ENCODE data around the gene FAM83G. TPM values are rescaled to one million over a fixed set of nuclear protein-coding genes. Genes with fewer than 3 reads are reported as not detected.

FAM83G gene
- total and polyA plus RNA-seq, 2 donors (not counting 3 experiments of a cell fraction or from before 2014, with no cell fraction given) = 7.0 to 10.9 TPM

DNA sequence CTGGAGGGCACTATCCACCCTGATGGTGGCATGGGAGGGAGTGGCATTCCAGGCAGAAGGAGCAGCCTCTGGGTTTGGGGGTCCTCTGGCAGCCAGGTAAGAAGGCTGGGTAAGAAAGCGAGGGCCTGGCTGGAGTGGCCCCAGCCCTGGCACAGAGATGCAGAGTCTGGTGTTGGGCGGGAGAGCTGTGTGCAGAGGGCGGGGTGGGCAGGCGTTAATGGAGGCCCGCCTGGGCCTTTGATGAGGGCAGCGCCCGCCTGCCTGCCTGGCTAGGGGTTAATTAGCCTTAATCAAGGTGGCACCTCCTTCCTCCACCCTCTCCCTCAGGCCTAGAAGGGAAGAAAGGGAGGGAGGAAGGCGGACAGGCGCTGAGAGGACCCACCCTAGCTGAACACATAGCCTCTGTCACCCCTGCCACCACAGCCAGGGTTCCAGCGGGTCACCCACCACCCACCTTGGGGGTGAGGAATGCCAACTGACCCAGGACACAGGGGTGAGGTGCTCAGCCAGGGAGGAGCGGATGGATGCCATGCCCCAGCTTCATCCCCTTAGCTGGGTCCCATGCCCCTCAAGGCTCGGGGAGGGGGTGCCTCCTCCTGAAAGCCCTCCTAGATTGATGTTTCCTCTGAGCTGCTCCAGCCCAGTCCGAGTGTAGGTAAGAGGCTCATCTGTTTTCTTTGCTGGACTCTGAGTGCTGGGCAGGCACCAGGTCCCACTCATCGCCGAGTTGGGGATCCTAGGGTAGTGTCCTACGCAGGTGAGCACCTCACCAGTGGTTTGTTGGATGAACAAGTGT lies 13.4 kb upstream of the FAM83G start:
- dilution Hi-C loops (cut with MboI; ENCODE audit: extremely low pct_ligation_motif_present, low sequenced_read_pairs) = no loop called here
- BruUV-seq (replicated peaks) = no TSS peak
- Histone ChIP-seq H3K4me1 (ENCODE audit: control insufficient read depth, extremely low read depth, insufficient read depth, low read length) (no peaks in the 10 kb centered on the region), H3K4me3 (replicated peaks in 1 of 3; ENCODE audit: insufficient read depth in 1 of 3, low read depth in 1 of 3, low read length in 3 of 3) (no peak overlapping the region), H3K36me3 (ENCODE audit: control insufficient read depth in 2 of 2, extremely low read depth in 1 of 2, insufficient read depth in 2 of 2, low read length in 2 of 2) (peaks cover 0 to 7% of the 10 kb centered on the region in 2 experiments), H3K9me3 (replicated peaks; ENCODE audit: control insufficient read depth, insufficient read depth, low read length) (no peaks in the 10 kb centered on the region), H3K27ac (ENCODE audit: insufficient read depth, low read depth, low read length) (no peak overlapping the region), H3K9ac (replicated peaks; ENCODE audit: extremely low read depth, insufficient read depth, low read length) (no peak overlapping the region), H4K20me1 (replicated peaks; ENCODE audit: control insufficient read depth, extremely low read depth, insufficient read depth, low read length) (no peaks in the 10 kb centered on the region), H3K4me2 (ENCODE audit: insufficient read depth, low read length) (no peak overlapping the region), H3K79me2 (ENCODE audit: control insufficient read depth, insufficient read depth, low read length) (no peaks in the 10 kb centered on the region), H3K9me1 (replicated peaks; ENCODE audit: control insufficient read depth, extremely low read depth, insufficient read depth, low read length) (no peaks in the 10 kb centered on the region), H3K27me3 (ENCODE audit: control insufficient read depth in 2 of 2, insufficient read depth in 2 of 2, low read length in 2 of 2) (no peaks in the 10 kb centered on the region), H2AFZ (ENCODE audit: low read depth, low read length) (no peak overlapping the region)
- FAIRE-seq (no peak), DNase-seq (ENCODE audit: low read depth, low spot score) (no peak)
- intact Hi-C loops (cut with micrococcal nuclease) = no loop called here
- POLR2A ChIA-PET = no interaction called here
- TF ChIP-seq JUN (IDR thresholded peaks at IDR 0.05; ENCODE audit: borderline replicate concordance, insufficient read depth, insufficient read length, low read depth) (no peak), POLR2A (IDR thresholded peaks at IDR 0.05; ENCODE audit: low read depth, low read length) (no peak), FOS (IDR thresholded peaks at IDR 0.05; ENCODE audit: borderline replicate concordance, insufficient read depth, low read length) (no peak), POLR2AphosphoS5 (IDR thresholded peaks at IDR 0.05; ENCODE audit: insufficient read depth, low read depth, low read length) (no peak), EZH2 (IDR thresholded peaks at IDR 0.05; ENCODE audit: borderline replicate concordance, low read depth, low read length, severe bottlenecking) (no peak), MYC (IDR thresholded peaks at IDR 0.05; ENCODE audit: low read depth, low read length) (no peak), GATA2 (IDR thresholded peaks at IDR 0.05; ENCODE audit: insufficient read depth, insufficient read length, low read depth, low read length) (no peak)
- TF ChIP-seq, protein P1, sequence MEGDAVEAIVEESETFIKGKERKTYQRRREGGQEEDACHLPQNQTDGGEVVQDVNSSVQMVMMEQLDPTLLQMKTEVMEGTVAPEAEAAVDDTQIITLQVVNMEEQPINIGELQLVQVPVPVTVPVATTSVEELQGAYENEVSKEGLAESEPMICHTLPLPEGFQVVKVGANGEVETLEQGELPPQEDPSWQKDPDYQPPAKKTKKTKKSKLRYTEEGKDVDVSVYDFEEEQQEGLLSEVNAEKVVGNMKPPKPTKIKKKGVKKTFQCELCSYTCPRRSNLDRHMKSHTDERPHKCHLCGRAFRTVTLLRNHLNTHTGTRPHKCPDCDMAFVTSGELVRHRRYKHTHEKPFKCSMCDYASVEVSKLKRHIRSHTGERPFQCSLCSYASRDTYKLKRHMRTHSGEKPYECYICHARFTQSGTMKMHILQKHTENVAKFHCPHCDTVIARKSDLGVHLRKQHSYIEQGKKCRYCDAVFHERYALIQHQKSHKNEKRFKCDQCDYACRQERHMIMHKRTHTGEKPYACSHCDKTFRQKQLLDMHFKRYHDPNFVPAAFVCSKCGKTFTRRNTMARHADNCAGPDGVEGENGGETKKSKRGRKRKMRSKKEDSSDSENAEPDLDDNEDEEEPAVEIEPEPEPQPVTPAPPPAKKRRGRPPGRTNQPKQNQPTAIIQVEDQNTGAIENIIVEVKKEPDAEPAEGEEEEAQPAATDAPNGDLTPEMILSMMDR (IDR thresholded peaks at IDR 0.05; ENCODE audit: extremely low read depth in 1 of 2, insufficient read depth in 1 of 2, low read depth in 1 of 2, low read length in 2 of 2) = no peak
- TF ChIP-seq, protein P2, sequence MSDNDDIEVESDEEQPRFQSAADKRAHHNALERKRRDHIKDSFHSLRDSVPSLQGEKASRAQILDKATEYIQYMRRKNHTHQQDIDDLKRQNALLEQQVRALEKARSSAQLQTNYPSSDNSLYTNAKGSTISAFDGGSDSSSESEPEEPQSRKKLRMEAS (IDR thresholded peaks at IDR 0.05; ENCODE audit: insufficient read depth, insufficient read length) = no peak
- CTCF ChIA-PET = interaction anchor here (1.6 to 2.0 kb wide), 2 partner anchors 56 to 57 kb away, joined by 8 to 10 read pairs; no protein-coding TSS in a partner anchor

Data from endothelial cell of umbilical vein (primary cell).